ENCODE measurements around the gene PPT2. TPM values are rescaled to one million over a fixed set of nuclear protein-coding genes. Genes with fewer than 3 reads are reported as not detected.

Gene PPT2
- polyA plus RNA-seq, 6 donors from 2014 or later, result 0.96 to 3.0 (median 2.0) TPM; not detected in 1

- H3K36me3 Mint-ChIP-seq, result peaks cover 0 to 10% of the 10 kb centered on the region in 2 donors
- peaks cover 52 to 61% (median 53%) of the 10 kb centered on the region in 3 donors for H3K4me1 Mint-ChIP-seq
- peak overlapping the region in 2 of 6 donors; percentile 59 to 60 for H3K27ac Mint-ChIP-seq
- peaks cover 60 to 86% (median 77%) of the 10 kb centered on the region in 3 donors for H3K27me3 Mint-ChIP-seq
- peak overlapping the region in 6 of 8 donors; percentile 4 to 75 (median 64) for H3K4me3 Mint-ChIP-seq
- H3K9me3 Mint-ChIP-seq, result peaks cover 0 to 8% (median 0%) of the 10 kb centered on the region in 7 donors
- DNase-seq (no peak), ATAC-seq (ENCODE audit: low read depth in 2 of 2) (no peak)
Measured at GRCh38 chr6:32149932-32150870, 3.7 kb upstream of the PPT2 start.

- Mint-ChIP-seq H3K27ac (peak overlapping the region in 2 of 6 donors; percentile 54 to 73), H3K27me3 (peaks cover 55 to 79% (median 69%) of the 10 kb centered on the region in 3 donors), H3K36me3 (peaks cover 0 to 10% of the 10 kb centered on the region in 2 donors), H3K4me1 (peaks cover 53 to 66% (median 56%) of the 10 kb centered on the region in 3 donors), H3K4me3 (peak overlapping the region in 3 of 8 donors; percentile 9 to 65 (median 29)), H3K9me3 (peaks cover 0 to 8% (median 0%) of the 10 kb centered on the region in 7 donors)
- ATAC-seq (ENCODE audit: low read depth in 2 of 2) (no peak), DNase-seq (no peak)
Measured at GRCh38 chr6:32151181-32151862, 2.6 kb upstream of the PPT2 start.

DNA sequence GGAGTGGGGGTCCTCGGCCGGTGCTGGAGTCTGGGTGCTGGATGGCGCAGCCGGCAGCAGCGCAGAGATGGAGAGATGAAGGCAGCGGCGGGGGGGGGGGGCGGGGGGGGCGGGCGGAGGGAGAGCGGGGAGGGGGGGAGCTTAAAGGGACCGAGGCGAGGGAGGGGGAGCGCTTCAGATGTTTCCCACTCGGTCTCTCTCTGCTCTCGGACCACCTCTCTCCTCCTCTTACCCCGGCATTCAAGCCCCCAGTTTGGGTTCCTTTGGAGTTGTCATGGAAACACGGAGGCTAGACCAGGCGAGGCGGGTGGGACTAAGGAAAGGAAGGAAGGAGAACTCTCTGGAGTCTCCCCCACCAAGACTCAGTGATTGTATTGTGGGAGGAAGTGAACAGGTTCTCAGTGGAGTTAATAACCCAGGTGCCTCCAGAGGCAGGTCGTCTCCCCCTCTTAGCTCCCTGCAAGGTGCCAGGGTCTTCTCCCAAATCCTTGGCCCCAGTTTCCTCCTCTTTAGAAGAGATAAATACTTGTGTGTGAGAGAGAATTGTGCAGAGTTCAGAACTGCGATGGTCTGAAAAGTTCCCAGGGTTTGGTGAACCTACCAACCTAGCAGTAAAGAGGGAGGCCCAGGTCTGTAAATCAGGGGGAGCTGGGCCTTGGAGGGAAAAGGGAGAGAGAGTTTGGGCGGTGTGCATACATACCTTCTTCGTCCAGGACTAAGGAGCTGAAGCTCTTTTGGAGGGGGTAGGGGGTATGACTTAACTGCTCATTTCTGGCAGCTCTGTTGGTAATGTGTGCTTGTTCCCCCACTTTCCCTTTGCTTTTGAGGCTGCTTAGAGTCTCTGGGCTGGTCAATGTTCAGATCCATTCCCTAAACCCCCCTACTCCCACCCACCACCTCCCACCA lies 1.8 kb upstream of the PPT2 start, which contains the start of gene PRRT1:
TSS of gene PRRT1 (minus strand) at position 77 of the 906 bp plus-strand sequence. CDS start 112 bp downstream, outside the sequence.
- ATAC-seq (ENCODE audit: low read depth in 2 of 2) (no peak), DNase-seq (no peak)
- peaks cover 0 to 10% of the 10 kb centered on the region in 2 donors for H3K36me3 Mint-ChIP-seq
- peaks cover 0 to 8% (median 0%) of the 10 kb centered on the region in 7 donors for H3K9me3 Mint-ChIP-seq
- H3K27me3 Mint-ChIP-seq, result peaks cover 50 to 71% (median 61%) of the 10 kb centered on the region in 3 donors
- H3K4me3 Mint-ChIP-seq, result peak within 1 kb of the TSS in 7 of 8 donors; percentile 53 to 82 (median 68)
- peaks cover 53 to 66% (median 56%) of the 10 kb centered on the region in 3 donors for H3K4me1 Mint-ChIP-seq
- peak within 1 kb of the TSS in 2 of 6 donors; percentile 54 to 73 for H3K27ac Mint-ChIP-seq

DNA sequence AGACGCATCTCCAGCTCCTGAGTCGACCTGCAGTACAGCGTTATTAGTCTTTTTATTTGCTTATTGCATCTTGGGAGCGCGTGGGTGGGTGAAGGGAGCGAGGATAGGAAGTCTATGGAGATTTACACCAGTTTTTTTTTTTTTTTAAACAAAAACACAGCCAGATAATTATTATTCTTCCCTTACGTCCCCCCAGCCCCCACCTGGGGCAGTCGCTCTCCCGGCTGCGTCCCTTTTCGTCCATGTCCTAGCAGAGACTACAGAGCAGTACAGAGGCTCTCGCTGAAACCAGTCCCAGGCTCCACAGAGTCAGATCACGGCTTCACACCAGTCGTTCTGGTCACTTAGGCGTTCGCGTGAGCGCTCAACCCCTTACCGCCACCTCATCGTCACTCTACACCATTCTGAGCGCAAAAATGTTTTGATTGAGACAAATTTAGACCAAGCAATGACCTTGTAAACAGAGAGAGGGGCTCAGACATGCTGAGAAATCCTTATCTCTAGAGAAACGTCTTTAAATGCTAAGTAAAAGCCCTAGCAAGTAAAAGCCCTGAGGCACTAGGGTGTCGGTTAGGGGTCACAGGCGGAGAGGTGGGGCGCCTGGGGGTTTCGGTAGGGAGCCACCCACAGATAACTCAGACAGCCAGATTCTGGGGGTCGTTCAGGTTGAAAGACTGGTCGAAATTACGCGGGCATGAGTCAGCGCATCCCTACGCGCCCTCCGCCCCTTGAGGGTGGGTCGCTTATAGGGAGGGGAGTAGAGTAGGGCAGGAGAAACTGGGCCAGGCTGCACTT lies 975 bp upstream of the PPT2 start:
- peaks cover 53 to 63% (median 59%) of the 10 kb centered on the region in 3 donors for H3K4me1 Mint-ChIP-seq
- peak overlapping the region in 2 of 6 donors; percentile 42 to 71 for H3K27ac Mint-ChIP-seq
- peak overlapping the region; percentile 53 to 90 (median 77) for H3K4me3 Mint-ChIP-seq
- peaks cover 42 to 63% (median 59%) of the 10 kb centered on the region in 3 donors for H3K27me3 Mint-ChIP-seq
- DNase-seq (no peak), ATAC-seq (ENCODE audit: low read depth in 2 of 2) (no peak)
- H3K36me3 Mint-ChIP-seq, result peaks cover 0 to 18% of the 10 kb centered on the region in 2 donors
- H3K9me3 Mint-ChIP-seq, result peaks cover 0 to 8% (median 0%) of the 10 kb centered on the region in 7 donors

DNA sequence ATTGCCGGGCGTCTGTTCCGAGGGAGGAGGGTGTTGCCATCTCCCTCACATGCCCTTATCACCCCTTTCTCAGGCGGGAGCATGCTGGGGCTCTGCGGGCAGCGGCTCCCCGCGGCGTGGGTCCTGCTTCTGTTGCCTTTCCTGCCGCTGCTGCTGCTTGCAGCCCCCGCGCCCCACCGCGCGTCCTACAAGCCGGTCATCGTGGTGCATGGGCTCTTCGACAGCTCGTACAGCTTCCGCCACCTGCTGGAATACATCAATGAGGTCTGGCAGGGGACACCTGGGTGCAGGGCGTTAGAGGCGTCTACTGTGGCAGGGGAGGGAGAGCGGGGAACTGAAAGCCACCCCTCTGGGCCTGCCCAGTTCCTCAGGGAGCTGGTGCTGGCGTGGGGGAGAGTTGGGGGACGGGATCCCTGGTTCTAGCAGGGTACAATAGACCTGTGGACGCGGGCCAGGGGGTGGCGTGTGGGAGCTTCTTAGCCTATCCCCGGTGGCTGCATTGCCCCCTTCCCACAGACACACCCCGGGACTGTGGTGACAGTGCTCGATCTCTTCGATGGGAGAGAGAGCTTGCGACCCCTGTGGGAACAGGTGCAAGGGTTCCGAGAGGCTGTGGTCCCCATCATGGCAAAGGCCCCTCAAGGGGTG lies 697 bp downstream of the PPT2 start:
- peaks cover 0 to 8% of the 10 kb centered on the region in 2 donors for H3K36me3 Mint-ChIP-seq
- DNase-seq, result peak; percentile 73

GRCh38 chr6:32156891-32157290 lies 3.0 kb downstream of the PPT2 start:
- H3K4me3 Mint-ChIP-seq, result no peak overlapping the region

More for the DNA sequence above, 697 bp downstream of the PPT2 start:
- peak; percentile 89 to 91 for ATAC-seq (ENCODE audit: low read depth in 2 of 2)
- H3K27me3 Mint-ChIP-seq, result peaks cover 28 to 47% (median 42%) of the 10 kb centered on the region in 3 donors
- peak overlapping the region; percentile 79 to 98 (median 93) for H3K4me3 Mint-ChIP-seq
- H3K4me1 Mint-ChIP-seq, result peaks cover 39 to 51% (median 47%) of the 10 kb centered on the region in 3 donors
- peak overlapping the region in 2 of 6 donors; percentile 15 to 24 for H3K27ac Mint-ChIP-seq
- H3K9me3 Mint-ChIP-seq, result no peaks in the 10 kb centered on the region

GRCh38 chr6:32158052-32158451 lies 4.1 kb downstream of the PPT2 start:
- Mint-ChIP-seq H3K4me3 (peak overlapping the region in 1 of 8 donors; percentile 54), H3K36me3 (peaks cover 0 to 8% of the 10 kb centered on the region in 2 donors), H3K27me3 (peaks cover 7 to 15% (median 8%) of the 10 kb centered on the region in 3 donors), H3K27ac (no peak overlapping the region), H3K4me1 (peaks cover 21 to 29% (median 26%) of the 10 kb centered on the region in 3 donors), H3K9me3 (no peaks in the 10 kb centered on the region)
- ATAC-seq (ENCODE audit: low read depth in 2 of 2) (no peak), DNase-seq (no peak)

More at GRCh38 chr6:32156891-32157290, 3.0 kb downstream of the PPT2 start:
- H3K27me3 Mint-ChIP-seq, result peaks cover 13 to 25% (median 20%) of the 10 kb centered on the region in 3 donors
- peaks cover 26 to 36% (median 33%) of the 10 kb centered on the region in 3 donors for H3K4me1 Mint-ChIP-seq
- DNase-seq, result no peak
- no peak for ATAC-seq (ENCODE audit: low read depth in 2 of 2)
- peaks cover 0 to 8% of the 10 kb centered on the region in 2 donors for H3K36me3 Mint-ChIP-seq
- no peak overlapping the region for H3K27ac Mint-ChIP-seq
- H3K9me3 Mint-ChIP-seq, result no peaks in the 10 kb centered on the region

- Mint-ChIP-seq H3K36me3 (peaks cover 0 to 13% of the 10 kb centered on the region in 2 donors), H3K27me3 (no peaks in the 10 kb centered on the region), H3K9me3 (peaks cover 0 to 1% (median 0%) of the 10 kb centered on the region in 7 donors), H3K4me1 (peaks cover 12 to 20% (median 12%) of the 10 kb centered on the region in 3 donors), H3K4me3 (no peak overlapping the region), H3K27ac (peak overlapping the region in 1 of 6 donors; percentile 56)
- no peak for DNase-seq
- no peak for ATAC-seq (ENCODE audit: low read depth in 2 of 2)
Measured at GRCh38 chr6:32163559-32164258, 9.8 kb downstream of the PPT2 start.

- Mint-ChIP-seq H3K4me1 (peaks cover 14 to 22% (median 16%) of the 10 kb centered on the region in 3 donors), H3K36me3 (peaks cover 0 to 19% of the 10 kb centered on the region in 2 donors), H3K27me3 (no peaks in the 10 kb centered on the region), H3K27ac (peak within 1 kb of the TSS in 1 of 6 donors; percentile 56), H3K4me3 (no peak within 1 kb of the TSS), H3K9me3 (peaks cover 0 to 1% (median 0%) of the 10 kb centered on the region in 7 donors)
- ATAC-seq (ENCODE audit: low read depth in 2 of 2), result no peak
- no peak for DNase-seq
Measured at GRCh38 chr6:32164295-32164694, 10.4 kb downstream of the PPT2 start, which contains the start of gene EGFL8. Gene EGFL8, plus strand, starts transcription at chr6:32164595. Its CDS starts 1,571 bp downstream, at chr6:32166166.

DNA sequence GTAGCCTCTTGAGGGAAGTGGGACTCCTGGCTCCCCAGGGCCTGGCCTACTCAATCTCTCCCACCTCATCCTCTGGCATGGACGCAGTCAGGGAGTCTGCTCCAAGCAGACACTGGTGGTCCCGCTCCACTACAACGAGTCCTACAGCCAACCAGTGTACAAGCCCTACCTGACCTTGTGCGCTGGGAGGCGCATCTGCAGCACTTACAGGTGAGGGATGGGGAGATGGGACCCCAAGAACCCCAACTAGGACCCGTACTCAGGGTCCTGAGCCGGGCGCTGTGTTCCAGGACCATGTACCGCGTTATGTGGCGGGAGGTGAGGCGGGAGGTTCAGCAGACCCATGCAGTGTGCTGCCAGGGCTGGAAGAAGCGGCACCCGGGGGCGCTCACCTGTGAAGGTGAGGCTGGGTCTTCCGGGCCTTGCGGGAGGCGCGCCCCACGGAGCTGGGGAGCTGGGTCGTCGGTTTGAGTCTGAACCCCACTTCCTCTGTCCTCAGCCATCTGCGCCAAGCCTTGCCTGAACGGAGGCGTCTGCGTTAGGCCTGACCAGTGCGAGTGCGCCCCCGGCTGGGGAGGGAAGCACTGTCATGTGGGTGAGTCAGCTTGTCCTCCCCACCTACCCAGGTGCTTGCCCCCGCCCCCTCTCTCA lies 12.6 kb downstream of the PPT2 start:
- ATAC-seq (ENCODE audit: low read depth in 2 of 2) (no peak), DNase-seq (no peak)
- H3K27ac Mint-ChIP-seq, result no peak overlapping the region
- H3K27me3 Mint-ChIP-seq, result no peaks in the 10 kb centered on the region
- peaks cover 0 to 1% (median 0%) of the 10 kb centered on the region in 7 donors for H3K9me3 Mint-ChIP-seq
- H3K36me3 Mint-ChIP-seq, result peaks cover 6 to 40% of the 10 kb centered on the region in 2 donors
- no peak overlapping the region for H3K4me3 Mint-ChIP-seq
- peaks cover 24 to 35% (median 27%) of the 10 kb centered on the region in 3 donors for H3K4me1 Mint-ChIP-seq
